Measurements from ENCODE around the gene ADD2.

GRCh38 chr2:70757966-70758365, 10.0 kb downstream of the ADD2 start:
- TF ChIP-seq CTCF (IDR thresholded peaks at IDR 0.05): no peak
- TF ChIP-seq POLR2A (IDR thresholded peaks at IDR 0.05): no peak
